ENCODE measurements around the gene ZBTB7A. TPM values are rescaled to one million over a fixed set of nuclear protein-coding genes. Genes with fewer than 3 reads are reported as not detected.

The ZBTB7A gene
- total RNA-seq, 2 donors from 2014 or later = 30.9 to 31.3 TPM

DNA sequence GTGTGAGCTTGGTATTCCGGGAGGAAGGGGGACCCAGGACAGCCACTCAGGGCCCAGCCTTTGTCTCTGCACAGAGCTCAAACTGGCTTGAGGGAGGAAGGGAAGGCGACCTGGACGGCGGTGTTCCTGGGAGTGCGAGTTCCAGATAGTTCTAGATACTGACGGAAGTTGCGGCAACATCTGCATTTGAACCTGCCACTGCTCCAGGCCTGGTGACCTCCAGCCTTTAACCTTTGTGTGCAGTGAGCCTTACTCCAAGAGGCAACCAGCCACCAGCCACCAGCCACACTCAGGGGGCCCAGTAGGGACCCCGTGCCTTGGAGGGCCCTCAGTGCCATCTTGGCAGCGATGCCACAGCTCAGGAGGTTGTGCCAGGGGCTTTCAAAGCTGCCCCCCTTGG is 15.5 kb upstream of the ZBTB7A start:
- WGBS, 2 donors = 75 to 81% methylated on average over 4 to 9 of the region's 9 CpGs
- intact Hi-C loops (cut with DNase I) = no loop called here
- DNase-seq = no peak
- TF ChIP-seq POLR2A (IDR thresholded peaks at IDR 0.05) (no peak), CTCF (IDR thresholded peaks at IDR 0.05) (no peak)
- H3K27ac ChIP-seq = no peak overlapping the region
- no peak overlapping the region for H3K4me3 ChIP-seq
- no peak for ATAC-seq
- no peaks in the 10 kb centered on the region for H3K27me3 ChIP-seq
- no peaks in the 10 kb centered on the region for H3K9me3 ChIP-seq
- no peaks in the 10 kb centered on the region for H3K36me3 ChIP-seq (replicated peaks in 1 of 2; ENCODE audit: insufficient read depth in 1 of 2, low read depth in 2 of 2)
- peaks cover 14% of the 10 kb centered on the region for H3K4me1 ChIP-seq

- DNase-seq = no peak
- Histone ChIP-seq H3K27me3 (no peaks in the 10 kb centered on the region), H3K36me3 (replicated peaks in 1 of 2; ENCODE audit: insufficient read depth in 1 of 2, low read depth in 2 of 2) (no peaks in the 10 kb centered on the region), H3K4me1 (peaks cover 14% of the 10 kb centered on the region), H3K9me3 (no peaks in the 10 kb centered on the region), H3K27ac (no peak overlapping the region), H3K4me3 (no peak overlapping the region)
- ATAC-seq = no peak
- 28 to 34% methylated on average over 2 of the region's 2 CpGs for WGBS, 2 donors
- intact Hi-C loops (cut with DNase I) = no loop called here
- TF ChIP-seq POLR2A (IDR thresholded peaks at IDR 0.05) = no peak
- no peak for TF ChIP-seq CTCF (IDR thresholded peaks at IDR 0.05)
Observed at GRCh38 chr19:4081441-4082129, 14.9 kb upstream of the ZBTB7A start.

GRCh38 chr19:4080473-4080872 is 13.8 kb upstream of the ZBTB7A start:
- intact Hi-C loops (cut with DNase I) = no loop called here
- H3K27me3 ChIP-seq = no peaks in the 10 kb centered on the region
- TF ChIP-seq CTCF (IDR thresholded peaks at IDR 0.05) (no peak), POLR2A (IDR thresholded peaks at IDR 0.05) (no peak)
- H3K9me3 ChIP-seq = no peaks in the 10 kb centered on the region
- no peak for DNase-seq
- 68 to 81% methylated on average over 6 of the region's 6 CpGs for WGBS, 2 donors
- H3K36me3 ChIP-seq (replicated peaks in 1 of 2; ENCODE audit: insufficient read depth in 1 of 2, low read depth in 2 of 2) = no peaks in the 10 kb centered on the region
- no peak overlapping the region for H3K4me3 ChIP-seq
- ATAC-seq = no peak
- H3K27ac ChIP-seq = no peak overlapping the region
- H3K4me1 ChIP-seq = peaks cover 14% of the 10 kb centered on the region

DNA sequence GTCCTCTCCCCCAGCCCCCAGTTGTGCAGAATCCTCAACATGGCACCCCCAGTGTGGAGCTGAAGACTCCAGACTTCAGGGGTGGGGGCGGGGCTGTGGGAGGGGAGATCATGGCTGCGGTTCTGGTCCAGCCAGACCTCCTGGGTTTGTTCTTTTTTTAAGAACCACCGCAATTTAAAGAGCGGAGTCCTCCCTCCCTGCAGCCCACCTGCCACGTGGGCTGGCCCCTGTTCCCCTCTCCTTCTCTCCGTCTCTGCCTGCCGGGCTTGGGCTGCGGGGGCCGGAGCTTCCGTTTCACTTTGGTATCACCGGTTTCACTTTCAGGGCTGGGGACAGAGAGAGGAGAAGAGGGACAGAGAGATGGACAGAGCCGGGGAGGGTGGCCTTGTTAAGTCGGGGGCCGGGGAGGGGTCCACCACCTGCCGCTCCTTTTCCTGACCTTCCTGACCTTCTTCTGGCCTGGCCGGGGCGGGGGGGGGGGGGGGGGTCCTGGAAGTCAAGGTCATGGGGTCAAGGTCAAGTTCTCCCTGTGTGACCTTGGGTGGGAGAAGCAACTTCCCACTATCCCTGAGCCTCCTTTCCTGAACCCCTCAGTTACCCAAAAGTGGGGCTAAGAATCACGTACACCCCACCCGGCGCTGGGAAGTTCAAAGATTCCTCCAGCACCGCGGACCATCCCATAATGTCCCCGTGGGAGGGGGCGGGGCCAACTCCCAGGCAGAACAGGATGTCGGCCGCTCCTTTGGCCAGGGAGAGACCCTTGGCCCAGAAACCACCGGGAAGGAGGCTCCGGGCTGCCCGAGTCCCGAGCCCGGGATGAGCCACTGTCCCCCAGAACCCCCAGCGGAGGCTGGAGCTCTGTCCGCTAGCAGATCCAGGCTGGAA is 11.3 kb upstream of the ZBTB7A start:
- Histone ChIP-seq H3K36me3 (replicated peaks in 1 of 2; ENCODE audit: insufficient read depth in 1 of 2, low read depth in 2 of 2) (no peaks in the 10 kb centered on the region), H3K4me3 (peak overlapping the region; percentile 35), H3K4me1 (peaks cover 14% of the 10 kb centered on the region), H3K27me3 (no peaks in the 10 kb centered on the region), H3K27ac (peak overlapping the region in 3 of 4 donors; percentile 41 to 74 (median 70)), H3K9me3 (no peaks in the 10 kb centered on the region)
- 6 to 16% methylated on average over 13 to 32 of the region's 33 CpGs for WGBS, 2 donors
- intact Hi-C loops (cut with DNase I) = no loop called here
- DNase-seq (peak in 3 of 4 donors; percentile 43 to 57 (median 49)), ATAC-seq (peak; percentile 56)
- TF ChIP-seq POLR2A (IDR thresholded peaks at IDR 0.05) = no peak
- TF ChIP-seq CTCF (IDR thresholded peaks at IDR 0.05) = no peak
